ENCODE results near the gene A1BG.

The A1BG gene

DNA sequence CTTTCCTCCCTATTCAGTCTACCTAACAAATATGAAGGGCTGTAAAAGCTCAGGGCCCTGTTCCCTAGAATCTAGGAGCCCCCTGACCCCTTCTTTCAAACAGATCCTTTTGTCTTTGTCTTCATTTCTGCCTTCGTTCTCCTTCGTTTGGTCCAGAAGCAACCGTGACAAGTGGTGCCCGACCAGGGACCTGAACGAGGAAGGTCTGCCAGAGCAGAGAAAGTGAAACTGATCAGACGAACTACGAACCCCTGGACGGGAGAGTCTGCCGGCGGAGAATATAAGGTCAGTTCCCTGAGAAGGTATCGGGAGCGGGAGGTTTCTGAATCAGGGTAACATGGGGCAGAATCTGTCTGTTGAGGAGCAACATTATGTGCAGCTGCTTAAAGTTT lies 47.4 kb downstream of the A1BG start (continued):
- TF ChIP-seq, protein P1, sequence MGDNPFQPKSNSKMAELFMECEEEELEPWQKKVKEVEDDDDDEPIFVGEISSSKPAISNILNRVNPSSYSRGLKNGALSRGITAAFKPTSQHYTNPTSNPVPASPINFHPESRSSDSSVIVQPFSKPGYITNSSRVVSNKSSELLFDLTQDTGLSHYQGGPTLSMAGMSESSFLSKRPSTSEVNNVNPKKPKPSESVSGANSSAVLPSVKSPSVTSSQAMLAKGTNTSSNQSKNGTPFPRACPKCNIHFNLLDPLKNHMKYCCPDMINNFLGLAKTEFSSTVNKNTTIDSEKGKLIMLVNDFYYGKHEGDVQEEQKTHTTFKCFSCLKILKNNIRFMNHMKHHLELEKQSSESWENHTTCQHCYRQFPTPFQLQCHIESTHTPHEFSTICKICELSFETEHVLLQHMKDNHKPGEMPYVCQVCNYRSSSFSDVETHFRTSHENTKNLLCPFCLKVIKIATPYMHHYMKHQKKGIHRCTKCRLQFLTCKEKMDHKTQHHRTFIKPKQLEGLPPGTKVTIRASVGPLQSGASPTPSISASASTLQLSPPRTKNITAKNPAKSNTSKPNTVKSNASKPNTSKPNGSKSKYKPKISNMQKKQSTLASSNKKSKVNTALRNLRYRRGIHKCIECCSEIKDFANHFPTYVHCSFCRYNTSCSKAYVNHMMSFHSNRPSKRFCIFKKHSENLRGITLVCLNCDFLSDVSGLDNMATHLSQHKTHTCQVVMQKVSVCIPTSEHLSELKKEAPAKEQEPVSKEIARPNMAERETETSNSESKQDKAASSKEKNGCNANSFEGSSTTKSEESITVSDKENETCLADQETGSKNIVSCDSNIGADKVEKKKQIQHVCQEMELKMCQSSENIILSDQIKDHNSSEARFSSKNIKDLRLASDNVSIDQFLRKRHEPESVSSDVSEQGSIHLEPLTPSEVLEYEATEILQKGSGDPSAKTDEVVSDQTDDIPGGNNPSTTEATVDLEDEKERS (tag by site-specific recombination; IDR thresholded peaks at IDR 0.05): no peak
- TF ChIP-seq ZNF341 (tag by site-specific recombination; IDR thresholded peaks at IDR 0.05; ENCODE audit: low read depth) (no peak), ZNF10 (tag by site-specific recombination; IDR thresholded peaks at IDR 0.05) (no peak), YY2 (tag by site-specific recombination; IDR thresholded peaks at IDR 0.05) (no peak), REPIN1 (tag by site-specific recombination; IDR thresholded peaks at IDR 0.05; ENCODE audit: low read depth) (no peak), ZNF777 (tag by site-specific recombination; IDR thresholded peaks at IDR 0.05; ENCODE audit: borderline replicate concordance) (no peak), ZNF221 (tag by site-specific recombination; IDR thresholded peaks at IDR 0.05; ENCODE audit: borderline replicate concordance) (no peak)
- TF ChIP-seq, protein P2, sequence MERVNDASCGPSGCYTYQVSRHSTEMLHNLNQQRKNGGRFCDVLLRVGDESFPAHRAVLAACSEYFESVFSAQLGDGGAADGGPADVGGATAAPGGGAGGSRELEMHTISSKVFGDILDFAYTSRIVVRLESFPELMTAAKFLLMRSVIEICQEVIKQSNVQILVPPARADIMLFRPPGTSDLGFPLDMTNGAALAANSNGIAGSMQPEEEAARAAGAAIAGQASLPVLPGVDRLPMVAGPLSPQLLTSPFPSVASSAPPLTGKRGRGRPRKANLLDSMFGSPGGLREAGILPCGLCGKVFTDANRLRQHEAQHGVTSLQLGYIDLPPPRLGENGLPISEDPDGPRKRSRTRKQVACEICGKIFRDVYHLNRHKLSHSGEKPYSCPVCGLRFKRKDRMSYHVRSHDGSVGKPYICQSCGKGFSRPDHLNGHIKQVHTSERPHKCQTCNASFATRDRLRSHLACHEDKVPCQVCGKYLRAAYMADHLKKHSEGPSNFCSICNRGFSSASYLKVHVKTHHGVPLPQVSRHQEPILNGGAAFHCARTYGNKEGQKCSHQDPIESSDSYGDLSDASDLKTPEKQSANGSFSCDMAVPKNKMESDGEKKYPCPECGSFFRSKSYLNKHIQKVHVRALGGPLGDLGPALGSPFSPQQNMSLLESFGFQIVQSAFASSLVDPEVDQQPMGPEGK (tag by site-specific recombination; IDR thresholded peaks at IDR 0.05): no peak
- TF ChIP-seq, protein P3, sequence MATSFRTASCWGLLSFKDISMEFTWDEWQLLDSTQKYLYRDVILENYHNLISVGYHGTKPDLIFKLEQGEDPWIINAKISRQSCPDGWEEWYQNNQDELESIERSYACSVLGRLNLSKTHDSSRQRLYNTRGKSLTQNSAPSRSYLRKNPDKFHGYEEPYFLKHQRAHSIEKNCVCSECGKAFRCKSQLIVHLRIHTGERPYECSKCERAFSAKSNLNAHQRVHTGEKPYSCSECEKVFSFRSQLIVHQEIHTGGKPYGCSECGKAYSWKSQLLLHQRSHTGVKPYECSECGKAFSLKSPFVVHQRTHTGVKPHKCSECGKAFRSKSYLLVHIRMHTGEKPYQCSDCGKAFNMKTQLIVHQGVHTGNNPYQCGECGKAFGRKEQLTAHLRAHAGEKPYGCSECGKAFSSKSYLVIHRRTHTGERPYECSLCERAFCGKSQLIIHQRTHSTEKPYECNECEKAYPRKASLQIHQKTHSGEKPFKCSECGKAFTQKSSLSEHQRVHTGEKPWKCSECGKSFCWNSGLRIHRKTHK (tag by site-specific recombination; IDR thresholded peaks at IDR 0.05): no peak

DNA sequence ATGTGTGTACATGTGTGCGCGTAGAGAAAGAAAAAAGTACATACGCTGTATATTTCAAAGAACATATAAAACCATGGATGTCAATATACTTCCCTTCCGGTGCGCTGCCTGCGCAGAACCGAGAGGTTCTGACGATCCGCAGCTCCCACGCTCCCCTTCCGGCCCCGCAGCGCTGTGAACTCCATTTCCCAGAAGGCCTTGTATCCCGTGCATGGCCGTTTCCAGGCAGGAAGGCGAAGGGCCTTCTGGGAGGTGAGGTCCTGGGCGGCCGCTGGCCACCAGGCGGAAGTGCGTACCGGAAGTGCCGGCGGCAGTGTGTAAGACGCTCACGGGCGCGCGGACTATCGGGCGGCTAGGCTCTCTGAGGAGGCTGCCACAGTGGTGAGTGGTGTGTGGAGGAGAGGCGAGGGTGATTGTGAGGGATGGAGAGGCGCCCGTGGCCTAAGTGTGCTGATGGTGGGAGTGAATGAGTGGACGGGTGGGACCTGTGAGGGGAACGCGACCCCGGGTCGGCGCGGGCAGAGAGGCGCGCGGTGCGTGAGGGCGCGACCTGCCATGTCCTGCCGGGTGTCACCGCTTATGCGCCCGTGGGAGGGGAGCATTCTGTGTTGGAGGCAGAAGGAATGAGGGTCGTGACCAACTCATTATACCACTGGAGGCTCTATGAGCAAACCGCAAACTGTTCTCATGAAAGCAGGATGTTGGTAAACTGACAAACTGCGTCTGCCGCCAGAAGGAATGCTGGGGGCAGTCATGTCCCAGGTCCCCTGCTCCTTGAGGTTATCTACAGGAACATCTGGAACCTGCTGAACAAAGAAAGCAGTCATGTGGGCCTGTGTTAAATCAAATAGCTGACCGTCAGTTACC lies 48.0 kb downstream of the A1BG start, which contains the start of gene ERVK3-1:
ERVK3-1 (plus strand) TSS at position 313 of the 867 bp plus-strand sequence. CDS start 6,792 bp downstream, outside the sequence.
- no peaks in the 10 kb centered on the region for H3K4me1 ChIP-seq (ENCODE audit: control insufficient read depth, insufficient read depth, low read length)
- H3K36me3 ChIP-seq (ENCODE audit: control insufficient read depth in 2 of 2, insufficient read depth in 1 of 2, low read length in 2 of 2): peaks cover 39 to 57% of the 10 kb centered on the region in 2 experiments
- H3K9me3 ChIP-seq (ENCODE audit: control insufficient read depth, insufficient read depth, low read depth, low read length): no peaks in the 10 kb centered on the region
- ChIA-PET CTCF (interaction anchor here (0.8 kb wide), 1 partner anchor 14 kb away, joined by 3 read pairs; no protein-coding TSS in a partner anchor), POLR2A (interaction anchor here (0.6 to 2.3 kb wide), 12 partner anchors 8 to 215 kb away, joined by 3 to 11 read pairs (median 4); partner anchors contain the start of genes ZBTB45, ZNF497, ZNF584 and ZNF8)
- H3K4me3 ChIP-seq (ENCODE audit: low read depth, low read length): peak within 1 kb of the TSS; percentile 96
- peak within 1 kb of the TSS; percentile 67 for H3K27ac ChIP-seq (ENCODE audit: extremely low read depth, low read depth, low read length)
- 0 out of 2 replicates have a peak, but pooled peaks have one; percentile 33 for TF ChIP-seq ZNF324 (tag by site-specific recombination; IDR thresholded peaks at IDR 0.05)
- TF ChIP-seq, protein P4, sequence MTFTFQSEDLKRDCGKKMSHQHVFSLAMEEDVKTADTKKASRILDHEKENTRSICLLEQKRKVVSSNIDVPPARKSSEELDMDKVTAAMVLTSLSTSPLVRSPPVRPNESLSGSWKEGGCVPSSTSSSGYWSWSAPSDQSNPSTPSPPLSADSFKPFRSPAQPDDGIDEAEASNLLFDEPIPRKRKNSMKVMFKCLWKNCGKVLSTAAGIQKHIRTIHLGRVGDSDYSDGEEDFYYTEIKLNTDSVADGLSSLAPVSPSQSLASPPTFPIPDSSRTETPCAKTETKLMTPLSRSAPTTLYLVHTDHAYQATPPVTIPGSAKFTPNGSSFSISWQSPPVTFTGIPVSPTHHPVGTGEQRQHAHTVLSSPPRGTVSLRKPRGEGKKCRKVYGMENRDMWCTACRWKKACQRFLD (tag by site-specific recombination; IDR thresholded peaks at IDR 0.05): no peak
- no peak for TF ChIP-seq ZNF514 (tag by site-specific recombination; IDR thresholded peaks at IDR 0.05)
- TF ChIP-seq, protein P5, sequence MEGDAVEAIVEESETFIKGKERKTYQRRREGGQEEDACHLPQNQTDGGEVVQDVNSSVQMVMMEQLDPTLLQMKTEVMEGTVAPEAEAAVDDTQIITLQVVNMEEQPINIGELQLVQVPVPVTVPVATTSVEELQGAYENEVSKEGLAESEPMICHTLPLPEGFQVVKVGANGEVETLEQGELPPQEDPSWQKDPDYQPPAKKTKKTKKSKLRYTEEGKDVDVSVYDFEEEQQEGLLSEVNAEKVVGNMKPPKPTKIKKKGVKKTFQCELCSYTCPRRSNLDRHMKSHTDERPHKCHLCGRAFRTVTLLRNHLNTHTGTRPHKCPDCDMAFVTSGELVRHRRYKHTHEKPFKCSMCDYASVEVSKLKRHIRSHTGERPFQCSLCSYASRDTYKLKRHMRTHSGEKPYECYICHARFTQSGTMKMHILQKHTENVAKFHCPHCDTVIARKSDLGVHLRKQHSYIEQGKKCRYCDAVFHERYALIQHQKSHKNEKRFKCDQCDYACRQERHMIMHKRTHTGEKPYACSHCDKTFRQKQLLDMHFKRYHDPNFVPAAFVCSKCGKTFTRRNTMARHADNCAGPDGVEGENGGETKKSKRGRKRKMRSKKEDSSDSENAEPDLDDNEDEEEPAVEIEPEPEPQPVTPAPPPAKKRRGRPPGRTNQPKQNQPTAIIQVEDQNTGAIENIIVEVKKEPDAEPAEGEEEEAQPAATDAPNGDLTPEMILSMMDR (tag by site-specific recombination; IDR thresholded peaks at IDR 0.05): peak; percentile 84; the same call in 1 of the 2 replicates
- TF ChIP-seq ZIC2 (tag by site-specific recombination; IDR thresholded peaks at IDR 0.05): no peak
- TF ChIP-seq ZNF521 (tag by site-specific recombination; IDR thresholded peaks at IDR 0.05): no peak
- TF ChIP-seq ZNF596 (tag by site-specific recombination; IDR thresholded peaks at IDR 0.05): no peak
- TF ChIP-seq, protein P6, sequence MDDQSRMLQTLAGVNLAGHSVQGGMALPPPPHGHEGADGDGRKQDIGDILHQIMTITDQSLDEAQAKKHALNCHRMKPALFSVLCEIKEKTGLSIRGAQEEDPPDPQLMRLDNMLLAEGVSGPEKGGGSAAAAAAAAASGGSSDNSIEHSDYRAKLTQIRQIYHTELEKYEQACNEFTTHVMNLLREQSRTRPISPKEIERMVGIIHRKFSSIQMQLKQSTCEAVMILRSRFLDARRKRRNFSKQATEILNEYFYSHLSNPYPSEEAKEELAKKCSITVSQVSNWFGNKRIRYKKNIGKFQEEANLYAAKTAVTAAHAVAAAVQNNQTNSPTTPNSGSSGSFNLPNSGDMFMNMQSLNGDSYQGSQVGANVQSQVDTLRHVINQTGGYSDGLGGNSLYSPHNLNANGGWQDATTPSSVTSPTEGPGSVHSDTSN (CRISPR knock-in tag; IDR thresholded peaks at IDR 0.05): peak; percentile 87
- TF ChIP-seq ZNF560 (tag by site-specific recombination; IDR thresholded peaks at IDR 0.05; ENCODE audit: borderline replicate concordance): no peak
- TF ChIP-seq ZNF549 (tag by site-specific recombination; IDR thresholded peaks at IDR 0.05): no peak
- TF ChIP-seq ZNF274 (IDR thresholded peaks at IDR 0.05; ENCODE audit: low read length): no peak
- no peak for TF ChIP-seq ZNF274 (tag by site-specific recombination; IDR thresholded peaks at IDR 0.05; ENCODE audit: borderline replicate concordance)
- TF ChIP-seq ZNF366 (tag by site-specific recombination; conservative IDR thresholded peaks at IDR 0.05): no peak
- TF ChIP-seq ZNF266 (tag by site-specific recombination; IDR thresholded peaks at IDR 0.05; ENCODE audit: low read depth): no peak
- no peak for TF ChIP-seq ZNF555 (tag by site-specific recombination; conservative IDR thresholded peaks at IDR 0.05)
- TF ChIP-seq YY2 (tag by site-specific recombination; IDR thresholded peaks at IDR 0.05): peak; percentile 86

Measured in HEK293 (cell line).